GM12891 (cell line): ENCODE results near the gene PCDH9.

Experiments
- PAX5 ChIP-seq: IDR thresholded peaks from 2 replicates; pipeline ENCODE4 v1.6.1; 2011; ENCODE audit warnings: low read length, moderate library complexity, mild to moderate bottlenecking; ENCODE audit not compliant: insufficient read depth, severe bottlenecking
- POLR2A ChIP-seq: IDR thresholded peaks from 2 replicates; pipeline ENCODE4 v1.6.1; 2011; ENCODE audit warnings: low read depth, low read length, control low read depth
- POLR2AphosphoS5 ChIP-seq: IDR thresholded peaks from 2 replicates; pipeline ENCODE4 v1.6.1; 2011; ENCODE audit warnings: low read depth, low read length, control low read depth
- SPI1 ChIP-seq: IDR thresholded peaks from 2 replicates; pipeline ENCODE4 v1.6.1; 2011; ENCODE audit warnings: low read depth, low read length, control low read depth
- TAF1 ChIP-seq: IDR thresholded peaks from 2 replicates; pipeline ENCODE4 v1.6.1; 2011; ENCODE audit warnings: low read depth, low read length, control low read depth

DNA sequence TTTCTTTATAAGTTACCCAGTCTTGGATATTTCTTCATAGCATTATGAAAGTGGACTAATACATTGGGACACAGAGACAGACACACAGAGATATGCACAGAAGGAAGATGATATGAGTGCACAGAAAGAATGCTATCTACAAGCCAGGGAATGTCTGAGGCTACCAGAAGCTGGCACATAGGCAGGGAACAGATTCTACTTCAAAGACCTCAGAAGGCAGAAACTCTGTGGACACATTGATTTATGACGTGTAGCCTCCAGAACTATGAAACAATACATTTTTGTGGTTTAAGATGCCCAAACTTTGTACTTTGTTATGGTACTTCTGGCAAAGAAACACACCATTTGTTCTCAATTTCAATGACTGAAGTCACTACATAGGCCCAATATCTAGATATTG, 556.7 kb downstream of the PCDH9 start:
- TF ChIP-seq POLR2A (no peak), POLR2AphosphoS5 (no peak), TAF1 (no peak), PAX5 (no peak), SPI1 (no peak)
